Stimulated activated CD4-positive, alpha-beta T cell treated with anti-CD3 and anti-CD28 coated beads, Interleukin-12 subunit alpha, Interleukin-12 subunit beta, amount 100 ng/mL, for 4 hours (primary cell): ENCODE data around the gene SST.

Experiments
- DNase-seq: peaks from one replicate; pipeline ENCODE4 v3.0.0-alpha.2; 2020

Gene SST

GRCh38 chr3:187669675-187670504 lies at the start of gene SST:
Gene SST, minus strand, starts transcription at chr3:187670394. Its CDS starts 103 bp downstream, at chr3:187670291.
- no peak for DNase-seq

GRCh38 chr3:187719628-187720336 lies 49.6 kb upstream of the SST start:
- DNase-seq = no peak

GRCh38 chr3:187718802-187719201 lies 48.6 kb upstream of the SST start:
- DNase-seq = no peak

- DNase-seq = no peak
Measured at GRCh38 chr3:187717572-187717971, 47.4 kb upstream of the SST start.

GRCh38 chr3:187714404-187714979 lies 44.3 kb upstream of the SST start:
- peak; percentile 57 for DNase-seq

GRCh38 chr3:187713504-187713903 lies 43.3 kb upstream of the SST start:
- no peak for DNase-seq

- no peak for DNase-seq
Measured at GRCh38 chr3:187709155-187709554, 39.0 kb upstream of the SST start.

- no peak for DNase-seq
Measured at GRCh38 chr3:187708696-187709095, 38.5 kb upstream of the SST start.

GRCh38 chr3:187706971-187707370 lies 36.8 kb upstream of the SST start:
- no peak for DNase-seq

GRCh38 chr3:187705164-187705563 lies 35.0 kb upstream of the SST start:
- DNase-seq = no peak

GRCh38 chr3:187702507-187703033 lies 32.4 kb upstream of the SST start, which contains the start of gene RTP2:
Gene RTP2, minus strand, starts transcription at chr3:187702557. Its CDS starts 429 bp downstream, at chr3:187702128.
- no peak for DNase-seq

- DNase-seq = no peak
Measured at GRCh38 chr3:187700249-187700648, 30.1 kb upstream of the SST start.

GRCh38 chr3:187698499-187699399 lies 28.6 kb upstream of the SST start:
- no peak for DNase-seq

GRCh38 chr3:187696021-187696420 lies 25.8 kb upstream of the SST start:
- DNase-seq = no peak

- DNase-seq = no peak
Measured at GRCh38 chr3:187695449-187695848, 25.3 kb upstream of the SST start.

GRCh38 chr3:187694801-187695200 lies 24.6 kb upstream of the SST start:
- DNase-seq = no peak

GRCh38 chr3:187693431-187693830 lies 23.2 kb upstream of the SST start:
- no peak for DNase-seq

- no peak for DNase-seq
Measured at GRCh38 chr3:187689984-187690383, 19.8 kb upstream of the SST start.

- DNase-seq = no peak
Measured at GRCh38 chr3:187686621-187687273, 16.6 kb upstream of the SST start.

GRCh38 chr3:187685948-187686347 lies 15.8 kb upstream of the SST start:
- DNase-seq = no peak

GRCh38 chr3:187684880-187685279 lies 14.7 kb upstream of the SST start:
- DNase-seq = no peak

- no peak for DNase-seq
Measured at GRCh38 chr3:187684444-187684843, 14.2 kb upstream of the SST start.
